ENCODE measurements around the gene CDC14B.

The CDC14B gene

GRCh38 chr9:96489482-96489979 lies 130.1 kb downstream of the CDC14B start:
- Mint-ChIP-seq H3K9me3 (no peaks in the 10 kb centered on the region), H3K4me1 (ENCODE audit: low read depth) (peaks cover 25% of the 10 kb centered on the region), H3K27me3 (no peaks in the 10 kb centered on the region), H3K27ac (no peak overlapping the region), H3K4me3 (no peak overlapping the region), H3K36me3 (ENCODE audit: low read depth) (peaks cover 70% of the 10 kb centered on the region)
- no peak for DNase-seq

GRCh38 chr9:96487949-96488348 lies 131.7 kb downstream of the CDC14B start:
- Mint-ChIP-seq H3K27ac (no peak overlapping the region), H3K36me3 (ENCODE audit: low read depth) (peaks cover 85% of the 10 kb centered on the region), H3K27me3 (no peaks in the 10 kb centered on the region)

GRCh38 chr9:96487029-96487396 lies 132.6 kb downstream of the CDC14B start:
- peaks cover 93% of the 10 kb centered on the region for H3K36me3 Mint-ChIP-seq (ENCODE audit: low read depth)
- no peak for DNase-seq
- no peaks in the 10 kb centered on the region for H3K27me3 Mint-ChIP-seq
- H3K4me3 Mint-ChIP-seq: no peak overlapping the region
- no peak overlapping the region for H3K27ac Mint-ChIP-seq
- H3K9me3 Mint-ChIP-seq: no peaks in the 10 kb centered on the region
- H3K4me1 Mint-ChIP-seq (ENCODE audit: low read depth): peaks cover 36% of the 10 kb centered on the region

More at GRCh38 chr9:96487949-96488348, 131.7 kb downstream of the CDC14B start:
- H3K4me1 Mint-ChIP-seq (ENCODE audit: low read depth): peaks cover 35% of the 10 kb centered on the region
- H3K4me3 Mint-ChIP-seq: no peak overlapping the region
- DNase-seq: no peak
- H3K9me3 Mint-ChIP-seq: no peaks in the 10 kb centered on the region

GRCh38 chr9:96486386-96487028 lies 133.1 kb downstream of the CDC14B start:
- DNase-seq: no peak
- H3K36me3 Mint-ChIP-seq (ENCODE audit: low read depth): peaks cover 89% of the 10 kb centered on the region
- H3K4me3 Mint-ChIP-seq: no peak overlapping the region
- H3K27ac Mint-ChIP-seq: no peak overlapping the region
- no peaks in the 10 kb centered on the region for H3K27me3 Mint-ChIP-seq
- H3K4me1 Mint-ChIP-seq (ENCODE audit: low read depth): peaks cover 30% of the 10 kb centered on the region
- no peaks in the 10 kb centered on the region for H3K9me3 Mint-ChIP-seq

- no peak for DNase-seq
- H3K36me3 Mint-ChIP-seq (ENCODE audit: low read depth): peaks cover 76% of the 10 kb centered on the region
- peaks cover 23% of the 10 kb centered on the region for H3K4me1 Mint-ChIP-seq (ENCODE audit: low read depth)
- no peak overlapping the region for H3K4me3 Mint-ChIP-seq
- peak overlapping the region; percentile 85 for H3K27ac Mint-ChIP-seq
- no peaks in the 10 kb centered on the region for H3K27me3 Mint-ChIP-seq
- H3K9me3 Mint-ChIP-seq: no peaks in the 10 kb centered on the region
These were observed 134.4 kb downstream of the CDC14B start for GRCh38 chr9:96485280-96485679.

- no peaks in the 10 kb centered on the region for H3K27me3 Mint-ChIP-seq
- H3K27ac Mint-ChIP-seq: peak overlapping the region; percentile 85
- H3K4me1 Mint-ChIP-seq (ENCODE audit: low read depth): peaks cover 25% of the 10 kb centered on the region
- peaks cover 69% of the 10 kb centered on the region for H3K36me3 Mint-ChIP-seq (ENCODE audit: low read depth)
- H3K9me3 Mint-ChIP-seq: no peaks in the 10 kb centered on the region
- H3K4me3 Mint-ChIP-seq: no peak overlapping the region
- no peak for DNase-seq
These were observed 135.1 kb downstream of the CDC14B start for GRCh38 chr9:96484521-96484931.

- no peaks in the 10 kb centered on the region for H3K27me3 Mint-ChIP-seq
- H3K4me1 Mint-ChIP-seq (ENCODE audit: low read depth): peaks cover 29% of the 10 kb centered on the region
- H3K36me3 Mint-ChIP-seq (ENCODE audit: low read depth): peaks cover 62% of the 10 kb centered on the region
- H3K4me3 Mint-ChIP-seq: no peak overlapping the region
- DNase-seq: no peak
- peak overlapping the region; percentile 70 for H3K27ac Mint-ChIP-seq
- no peaks in the 10 kb centered on the region for H3K9me3 Mint-ChIP-seq
These were observed 135.8 kb downstream of the CDC14B start for GRCh38 chr9:96483733-96484390.

GRCh38 chr9:96483197-96483596 lies 136.4 kb downstream of the CDC14B start:
- H3K36me3 Mint-ChIP-seq (ENCODE audit: low read depth): peaks cover 59% of the 10 kb centered on the region
- H3K4me3 Mint-ChIP-seq: no peak overlapping the region
- peaks cover 35% of the 10 kb centered on the region for H3K4me1 Mint-ChIP-seq (ENCODE audit: low read depth)
- H3K27ac Mint-ChIP-seq: no peak overlapping the region
- H3K27me3 Mint-ChIP-seq: no peaks in the 10 kb centered on the region
- no peak for DNase-seq
- no peaks in the 10 kb centered on the region for H3K9me3 Mint-ChIP-seq

- H3K36me3 Mint-ChIP-seq (ENCODE audit: low read depth): peaks cover 54% of the 10 kb centered on the region
- H3K4me1 Mint-ChIP-seq (ENCODE audit: low read depth): peaks cover 40% of the 10 kb centered on the region
- no peaks in the 10 kb centered on the region for H3K27me3 Mint-ChIP-seq
- no peaks in the 10 kb centered on the region for H3K9me3 Mint-ChIP-seq
- no peak overlapping the region for H3K4me3 Mint-ChIP-seq
- H3K27ac Mint-ChIP-seq: no peak overlapping the region
- no peak for DNase-seq
These were observed 137.2 kb downstream of the CDC14B start for GRCh38 chr9:96482476-96482875.

GRCh38 chr9:96480736-96481135 lies 138.9 kb downstream of the CDC14B start:
- no peaks in the 10 kb centered on the region for H3K27me3 Mint-ChIP-seq
- H3K4me3 Mint-ChIP-seq: no peak overlapping the region
- peaks cover 48% of the 10 kb centered on the region for H3K4me1 Mint-ChIP-seq (ENCODE audit: low read depth)
- DNase-seq: no peak
- H3K9me3 Mint-ChIP-seq: no peaks in the 10 kb centered on the region
- H3K27ac Mint-ChIP-seq: no peak overlapping the region
- H3K36me3 Mint-ChIP-seq (ENCODE audit: low read depth): peaks cover 48% of the 10 kb centered on the region

- peak overlapping the region; percentile 20 for H3K4me3 Mint-ChIP-seq
- H3K4me1 Mint-ChIP-seq (ENCODE audit: low read depth): peaks cover 33% of the 10 kb centered on the region
- no peak for DNase-seq
- H3K27ac Mint-ChIP-seq: peak overlapping the region; percentile 93
- no peaks in the 10 kb centered on the region for H3K9me3 Mint-ChIP-seq
- H3K27me3 Mint-ChIP-seq: no peaks in the 10 kb centered on the region
- H3K36me3 Mint-ChIP-seq (ENCODE audit: low read depth): peaks cover 41% of the 10 kb centered on the region
These were observed 140.7 kb downstream of the CDC14B start for GRCh38 chr9:96478829-96479371.

- H3K27ac Mint-ChIP-seq: peak overlapping the region; percentile 42
- DNase-seq: no peak
- H3K36me3 Mint-ChIP-seq (ENCODE audit: low read depth): peaks cover 25% of the 10 kb centered on the region
- no peaks in the 10 kb centered on the region for H3K9me3 Mint-ChIP-seq
- no peaks in the 10 kb centered on the region for H3K27me3 Mint-ChIP-seq
- no peak overlapping the region for H3K4me3 Mint-ChIP-seq
- H3K4me1 Mint-ChIP-seq (ENCODE audit: low read depth): peaks cover 25% of the 10 kb centered on the region
These were observed 143.1 kb downstream of the CDC14B start for GRCh38 chr9:96476591-96476990.

- no peak for DNase-seq
- peaks cover 31% of the 10 kb centered on the region for H3K36me3 Mint-ChIP-seq (ENCODE audit: low read depth)
- no peaks in the 10 kb centered on the region for H3K9me3 Mint-ChIP-seq
- peaks cover 25% of the 10 kb centered on the region for H3K4me1 Mint-ChIP-seq (ENCODE audit: low read depth)
- H3K27ac Mint-ChIP-seq: no peak overlapping the region
- H3K4me3 Mint-ChIP-seq: no peak overlapping the region
- no peaks in the 10 kb centered on the region for H3K27me3 Mint-ChIP-seq
These were observed 143.6 kb downstream of the CDC14B start for GRCh38 chr9:96476013-96476412.

- H3K36me3 Mint-ChIP-seq (ENCODE audit: low read depth): peaks cover 47% of the 10 kb centered on the region
- no peaks in the 10 kb centered on the region for H3K27me3 Mint-ChIP-seq
- DNase-seq: no peak
- H3K4me1 Mint-ChIP-seq (ENCODE audit: low read depth): no peaks in the 10 kb centered on the region
- no peaks in the 10 kb centered on the region for H3K9me3 Mint-ChIP-seq
- H3K27ac Mint-ChIP-seq: no peak overlapping the region
- H3K4me3 Mint-ChIP-seq: no peak overlapping the region
These were observed 151.9 kb downstream of the CDC14B start for GRCh38 chr9:96467784-96468183.

GRCh38 chr9:96464426-96464825 lies 155.2 kb downstream of the CDC14B start:
- no peaks in the 10 kb centered on the region for H3K27me3 Mint-ChIP-seq
- H3K9me3 Mint-ChIP-seq: no peaks in the 10 kb centered on the region
- H3K4me1 Mint-ChIP-seq (ENCODE audit: low read depth): peaks cover 3% of the 10 kb centered on the region
- no peak for DNase-seq
- peaks cover 55% of the 10 kb centered on the region for H3K36me3 Mint-ChIP-seq (ENCODE audit: low read depth)
- H3K4me3 Mint-ChIP-seq: no peak overlapping the region
- H3K27ac Mint-ChIP-seq: no peak overlapping the region

Data from activated T-cell treated with anti-CD3 and anti-CD28 coated beads, Interleukin-2, amount 50 U/mL, for 24 hours (primary cell).